HG03378 (cell line): Measurements from ENCODE around the gene PRKCE.

Experiments used
- ATAC-seq: cut with Tn5 transposase; IDR thresholded peaks from one replicate; pipeline ENCODE4 v1.9.1; 2021; ENCODE audit warnings: mild to moderate bottlenecking, moderate library complexity; ENCODE audit not compliant: unreplicated experiment

The PRKCE gene

GRCh38 chr2:45721150-45721549 is 69.7 kb downstream of the PRKCE start:
- no peak for ATAC-seq

DNA sequence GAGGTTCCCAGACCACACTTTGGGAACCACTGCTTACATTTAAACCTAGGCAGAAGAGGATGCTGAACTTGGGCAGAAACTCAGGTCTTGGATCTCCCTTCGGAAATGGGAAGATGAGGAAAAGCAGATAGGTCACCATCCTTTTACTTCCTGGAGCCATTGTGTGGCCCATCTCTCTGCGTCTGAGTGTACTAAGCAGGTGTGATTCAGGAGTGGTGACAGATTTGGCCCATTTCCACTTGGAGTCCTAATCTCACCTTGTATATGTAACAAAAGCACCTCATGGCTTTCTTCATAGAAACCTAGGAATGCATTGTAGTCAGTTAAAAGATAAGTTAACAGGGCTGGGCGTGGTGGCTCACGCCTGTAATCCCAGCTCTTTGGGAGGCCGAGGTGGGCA is 71.0 kb downstream of the PRKCE start:
- ATAC-seq: no peak

GRCh38 chr2:45723857-45724256 is 72.4 kb downstream of the PRKCE start:
- ATAC-seq: no peak

DNA sequence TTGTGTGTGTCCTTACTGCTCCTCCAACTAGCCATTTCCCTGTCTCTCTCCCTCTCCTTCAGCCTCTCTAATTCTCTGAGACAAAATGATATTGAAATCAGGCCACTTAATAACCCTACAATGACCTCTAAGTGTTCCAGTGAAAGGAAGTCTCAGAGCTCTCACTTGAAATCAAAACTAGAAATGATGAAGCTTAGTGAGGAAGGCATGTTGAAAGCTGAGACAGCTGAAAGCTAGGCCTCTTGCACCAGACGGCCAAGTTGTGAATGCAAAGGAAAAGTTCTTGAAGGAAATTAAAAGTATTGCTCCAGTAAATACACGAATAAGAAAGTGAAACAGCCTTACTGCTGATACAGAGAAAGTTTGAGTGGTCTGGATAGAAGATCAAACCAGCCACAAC is 72.9 kb downstream of the PRKCE start:
- ATAC-seq: no peak

- ATAC-seq: no peak
Measured at GRCh38 chr2:45725731-45726130, 74.3 kb downstream of the PRKCE start.

DNA sequence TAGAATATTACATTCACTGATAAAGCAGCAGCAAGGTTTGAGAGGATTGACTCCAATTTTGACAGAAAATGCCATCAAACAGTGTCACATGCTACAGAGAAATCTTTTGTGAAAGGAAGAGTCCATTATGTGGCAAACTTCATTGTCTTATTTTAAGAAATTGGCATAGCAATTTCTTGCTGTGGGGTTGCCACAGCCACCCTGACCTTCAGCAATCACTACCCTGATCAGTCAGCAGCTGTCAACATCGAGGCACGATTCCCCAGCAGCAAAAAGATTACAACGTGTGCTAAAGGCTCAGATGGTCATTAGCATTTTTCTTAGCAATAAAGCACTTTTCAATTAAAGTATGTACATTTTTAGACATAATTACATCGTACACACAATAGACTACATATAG is 74.7 kb downstream of the PRKCE start:
- no peak for ATAC-seq

GRCh38 chr2:45728458-45728942 is 77.0 kb downstream of the PRKCE start:
- ATAC-seq: peak; percentile 74

- peak; percentile 46 for ATAC-seq
Measured at GRCh38 chr2:45729753-45730512, 78.5 kb downstream of the PRKCE start.

DNA sequence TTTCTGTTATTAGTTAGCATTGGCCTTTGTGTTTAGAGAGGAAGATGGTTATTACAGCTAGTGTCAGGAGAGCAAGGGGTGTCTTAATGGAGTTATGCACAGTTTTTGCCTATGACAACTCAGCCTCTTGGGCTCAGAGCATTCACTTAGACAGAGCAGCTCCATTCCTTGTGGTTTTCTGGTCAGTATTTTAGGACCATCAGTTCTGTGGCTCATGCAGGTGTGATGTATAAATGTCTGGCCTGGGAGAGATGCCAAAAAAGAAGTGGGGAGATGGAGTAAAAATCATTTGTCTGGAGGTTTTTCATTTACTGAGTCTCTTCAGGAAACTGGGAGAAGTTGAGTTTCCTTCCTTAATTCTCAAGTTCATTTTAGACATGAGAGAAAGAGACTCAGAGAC is 79.7 kb downstream of the PRKCE start:
- no peak for ATAC-seq

DNA sequence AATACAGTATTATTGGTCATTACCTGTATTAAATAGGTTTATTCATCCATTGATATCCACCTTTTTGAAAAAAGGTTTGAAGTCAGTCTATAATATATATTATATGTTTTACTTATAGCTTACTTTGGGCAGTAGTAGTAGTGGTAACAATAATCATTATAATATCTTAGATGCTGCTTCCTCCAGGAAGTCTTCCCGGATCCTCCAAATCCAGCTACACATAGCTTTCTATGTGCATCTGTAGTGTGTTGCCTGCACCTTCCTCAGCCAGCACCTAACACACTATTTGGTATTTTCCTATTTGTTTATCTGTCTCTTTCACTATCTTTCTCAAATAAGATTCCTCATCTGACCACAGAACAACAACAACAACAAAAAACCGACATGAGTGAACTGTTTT is 81.0 kb downstream of the PRKCE start:
- ATAC-seq: no peak

- no peak for ATAC-seq
Measured at GRCh38 chr2:45732946-45733345, 81.5 kb downstream of the PRKCE start.

- ATAC-seq: no peak
Measured at GRCh38 chr2:45734336-45734735, 82.9 kb downstream of the PRKCE start.

GRCh38 chr2:45734952-45735351 is 83.5 kb downstream of the PRKCE start:
- no peak for ATAC-seq

GRCh38 chr2:45736757-45737704 is 85.6 kb downstream of the PRKCE start:
- no peak for ATAC-seq

DNA sequence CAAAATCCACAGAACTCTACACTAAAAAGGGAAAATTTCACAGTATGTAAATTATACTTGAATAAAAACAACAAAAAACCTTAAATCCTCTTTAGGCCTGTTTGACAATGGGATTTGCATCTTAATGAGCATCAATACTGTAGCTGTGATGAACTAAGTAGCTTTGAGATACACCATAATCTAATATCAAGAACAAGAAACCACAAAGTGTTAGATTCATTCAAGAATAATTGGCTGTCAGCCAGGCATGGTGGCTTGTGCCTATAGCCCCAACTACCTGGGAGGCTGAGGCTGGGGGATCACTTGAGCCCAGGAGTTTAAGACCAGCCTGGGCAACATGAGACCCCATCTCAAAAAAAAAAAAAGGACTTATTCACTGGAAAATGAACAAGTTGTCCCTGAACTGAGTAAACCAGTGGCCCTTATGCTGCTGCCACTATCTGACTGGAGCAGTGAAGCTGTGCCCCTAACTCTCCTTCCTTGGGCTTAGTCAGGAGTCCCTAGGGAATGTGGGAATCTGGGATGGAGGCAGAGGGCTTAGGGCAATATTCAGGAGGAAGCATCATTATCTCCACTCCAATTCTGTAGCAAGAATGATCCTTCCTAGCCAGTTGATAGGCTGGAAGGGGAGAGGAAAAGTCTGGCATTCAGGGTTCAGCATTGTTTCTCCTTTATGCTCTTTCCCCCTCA is 88.5 kb downstream of the PRKCE start:
- no peak for ATAC-seq

DNA sequence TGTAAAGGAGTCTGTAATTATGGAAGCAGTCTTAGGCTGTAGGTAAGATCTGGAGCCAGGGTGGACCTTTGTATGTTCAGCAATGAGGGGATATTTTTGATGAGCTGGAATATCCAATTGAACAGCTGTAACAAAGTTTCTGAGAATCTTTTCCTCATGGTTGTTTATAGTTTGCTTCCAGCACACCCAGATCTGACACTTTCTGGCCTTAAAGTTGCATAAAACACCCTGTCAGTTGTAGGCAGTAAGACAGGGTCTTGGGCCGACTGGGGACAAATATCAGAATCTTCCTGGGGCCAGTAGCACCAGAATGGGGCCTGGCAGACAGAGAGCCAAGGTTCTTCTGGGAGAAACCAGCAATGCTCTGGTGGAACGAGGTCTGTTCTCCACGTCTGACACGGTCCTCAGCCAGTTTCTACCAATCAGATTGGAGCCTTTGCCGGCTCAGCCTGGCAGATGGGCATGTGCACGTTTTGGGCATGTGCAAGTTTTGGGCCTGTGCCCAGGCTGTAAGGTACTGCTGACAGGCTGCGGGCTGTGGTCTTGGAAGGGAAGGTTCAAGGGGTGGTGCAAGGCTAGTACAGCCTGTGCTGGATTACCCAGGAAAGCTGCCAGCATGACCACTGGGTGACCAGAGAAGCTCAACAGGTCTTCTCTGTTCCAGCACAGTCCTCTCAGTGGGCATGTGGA is 89.8 kb downstream of the PRKCE start:
- ATAC-seq: no peak

- no peak for ATAC-seq
Measured at GRCh38 chr2:45743531-45744396, 92.3 kb downstream of the PRKCE start.

- ATAC-seq: no peak
Measured at GRCh38 chr2:45745231-45745630, 93.8 kb downstream of the PRKCE start.

- ATAC-seq: no peak
Measured at GRCh38 chr2:45746888-45747287, 95.4 kb downstream of the PRKCE start.

DNA sequence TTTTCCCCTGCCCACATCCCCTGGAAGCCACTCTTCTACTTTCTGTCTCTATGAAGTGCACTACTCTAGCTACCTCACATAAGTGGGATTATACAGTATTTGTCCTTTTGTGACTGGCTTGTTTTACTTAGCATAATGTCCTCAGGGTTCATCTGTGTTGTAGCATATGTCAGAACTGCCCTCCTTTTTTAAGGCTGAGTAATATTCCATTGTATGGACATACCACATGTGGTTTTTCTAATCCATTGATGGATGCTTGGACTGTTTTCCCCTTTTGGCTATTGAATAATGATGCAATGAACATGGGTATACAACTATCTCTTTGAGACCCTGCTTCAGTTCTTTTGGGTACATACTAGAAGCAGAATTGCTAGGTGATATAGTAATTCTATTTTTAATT is 95.9 kb downstream of the PRKCE start:
- no peak for ATAC-seq
